Right forelimb (tissue), 1 donor: ENCODE results near the gene HAVCR2.

ENCODE experiments used
- DNase-seq: peaks from one replicate; pipeline ENCODE4 v3.0.0-alpha.2; 2018

HAVCR2 gene

GRCh38 chr5:157045601-157046000 is 63.2 kb downstream of the HAVCR2 start:
- no peak for DNase-seq

DNA sequence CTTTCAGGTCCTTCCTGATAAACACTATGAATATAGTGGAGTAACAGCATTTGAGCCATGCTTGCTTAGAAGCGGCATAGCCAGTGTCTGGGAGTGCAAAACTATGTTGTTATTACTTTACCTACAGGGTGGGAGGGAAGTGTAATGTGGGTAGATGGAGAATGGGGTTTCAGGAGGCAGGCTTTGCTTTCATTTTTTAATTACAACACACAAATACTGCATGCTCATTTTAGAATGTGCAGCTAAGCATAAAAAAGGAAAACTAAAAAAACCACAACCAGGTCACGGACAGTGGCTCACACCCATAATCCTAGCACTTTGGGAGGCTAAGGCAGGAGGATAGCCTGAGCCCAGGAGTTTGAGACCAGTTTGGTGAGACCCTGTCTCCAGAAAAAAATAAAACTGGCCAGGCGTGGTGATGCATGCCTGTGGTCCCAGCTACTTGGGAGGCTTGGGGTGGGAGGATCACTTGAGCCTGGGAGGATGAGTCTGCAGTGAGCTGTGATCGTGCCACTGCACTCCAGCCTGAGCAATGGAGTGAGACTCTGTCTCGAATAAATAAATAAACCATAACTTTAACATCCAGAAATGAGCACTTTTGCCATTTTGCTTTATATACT is 70.2 kb downstream of the HAVCR2 start:
- no peak for DNase-seq
